ENCODE measurements around the gene GBF1.
A peak's percentile ranks its signal among the peaks of the same experiment; 100 is the strongest.

Gene GBF1

GRCh38 chr10:102407425-102408130 is 162.2 kb downstream of the GBF1 start:
- no peak for DNase-seq (ENCODE audit: low read depth, low spot score)

GRCh38 chr10:102408131-102408727 is 162.9 kb downstream of the GBF1 start:
- DNase-seq (ENCODE audit: low read depth, low spot score) = no peak

GRCh38 chr10:102408728-102409603 is 163.6 kb downstream of the GBF1 start:
- peak; percentile 61 for DNase-seq (ENCODE audit: low read depth, low spot score)

GRCh38 chr10:102409604-102410428 is 164.5 kb downstream of the GBF1 start:
- peak; percentile 29 for DNase-seq (ENCODE audit: low read depth, low spot score)

GRCh38 chr10:102410429-102411073 is 165.2 kb downstream of the GBF1 start:
- peak; percentile 61 for DNase-seq (ENCODE audit: low read depth, low spot score)

- DNase-seq (ENCODE audit: low read depth, low spot score) = no peak
Observed at GRCh38 chr10:102411341-102412255, 166.3 kb downstream of the GBF1 start.

- no peak for DNase-seq (ENCODE audit: low read depth, low spot score)
Observed at GRCh38 chr10:102412293-102412692, 167.0 kb downstream of the GBF1 start.

- peak; percentile 41 for DNase-seq (ENCODE audit: low read depth, low spot score)
Observed at GRCh38 chr10:102413053-102413705, 167.8 kb downstream of the GBF1 start.

GRCh38 chr10:102413806-102414561 is 168.7 kb downstream of the GBF1 start:
- no peak for DNase-seq (ENCODE audit: low read depth, low spot score)

GRCh38 chr10:102414749-102415148 is 169.4 kb downstream of the GBF1 start:
- DNase-seq (ENCODE audit: low read depth, low spot score) = no peak

- DNase-seq (ENCODE audit: low read depth, low spot score) = no peak
Observed at GRCh38 chr10:102416283-102416682, 171.0 kb downstream of the GBF1 start.

- DNase-seq (ENCODE audit: low read depth, low spot score) = no peak
Observed at GRCh38 chr10:102416695-102417094, 171.4 kb downstream of the GBF1 start.

GRCh38 chr10:102418622-102419268 is 173.4 kb downstream of the GBF1 start, which contains the start of gene PSD:
Gene PSD (minus strand): TSS chr10:102418785. CDS start chr10:102417038, 1,747 bp downstream.
- no peak for DNase-seq (ENCODE audit: low read depth, low spot score)

GRCh38 chr10:102419269-102420180 is 174.2 kb downstream of the GBF1 start:
- DNase-seq (ENCODE audit: low read depth, low spot score) = peak; percentile 69

GRCh38 chr10:102420181-102420713 is 174.9 kb downstream of the GBF1 start:
- DNase-seq (ENCODE audit: low read depth, low spot score) = no peak

GRCh38 chr10:102420714-102421506 is 175.6 kb downstream of the GBF1 start, which contains the start of gene FBXL15:
Gene FBXL15 (plus strand): TSS chr10:102420836. CDS start chr10:102421130, 294 bp downstream.
- peak; percentile 98 for DNase-seq (ENCODE audit: low read depth, low spot score)
